Liver (tissue), 9 donors: ENCODE measurements around the gene GARNL3. TPM values are rescaled to one million over a fixed set of nuclear protein-coding genes. Genes with fewer than 3 reads are reported as not detected.

Experiments used
- DNase-seq: peaks from one replicate; pipeline ENCODE4 v3.0.0-alpha.2; 2017; ENCODE audit warnings: low spot score
- H3K27ac ChIP-seq, 2 donors: one replicate each; pipeline ENCODE4 v1.7.0; 2013; ENCODE audit warnings: inconsistent platforms in 2 of 2, low read length in 2 of 2, control low read depth in 1 of 2, low read depth in 1 of 2, mild to moderate bottlenecking in 1 of 2
- H3K27me3 ChIP-seq, 4 donors: one replicate each; pipeline versions ENCODE4 v1.6.1 to v1.7.0; 2013; ENCODE audit warnings: low read length in 3 of 4, inconsistent platforms in 1 of 4, mild to moderate bottlenecking in 1 of 4, moderate library complexity in 1 of 4; ENCODE audit not compliant: control insufficient read depth in 4 of 4, insufficient read depth in 4 of 4
- H3K36me3 ChIP-seq, 4 donors: one replicate each; pipeline versions ENCODE4 v1.6.1 to v1.7.0; 2013; ENCODE audit warnings: low read length in 3 of 4, mild to moderate bottlenecking in 3 of 4, low read depth in 1 of 4, moderate library complexity in 1 of 4; ENCODE audit not compliant: control insufficient read depth in 4 of 4, insufficient read depth in 3 of 4
- H3K4me1 ChIP-seq, 4 donors: one replicate each; pipeline versions ENCODE4 v1.6.1 to v1.7.0; 2013; ENCODE audit warnings: low read length in 3 of 4, mild to moderate bottlenecking in 3 of 4, moderate library complexity in 1 of 4; ENCODE audit not compliant: control insufficient read depth in 4 of 4, insufficient read depth in 4 of 4
- H3K4me3 ChIP-seq, 3 donors: one replicate each; pipeline versions ENCODE4 v1.6.1 to v1.7.0; 2013; ENCODE audit warnings: low read length in 3 of 3, control low read depth in 1 of 3, low read depth in 1 of 3, mild to moderate bottlenecking in 1 of 3
- H3K9ac ChIP-seq, 2 donors: one replicate each; pipeline ENCODE4 v1.7.0; 2013; ENCODE audit warnings: low read length in 2 of 2, mild to moderate bottlenecking in 2 of 2, moderate library complexity in 2 of 2, control low read depth in 1 of 2, low read depth in 1 of 2
- H3K9me3 ChIP-seq, 4 donors: one replicate each; pipeline versions ENCODE4 v1.6.1 to v1.7.0; 2013; ENCODE audit warnings: low read length in 3 of 4; ENCODE audit not compliant: control insufficient read depth in 4 of 4
- FOXA1 ChIP-seq: IDR thresholded peaks from 2 replicates; pipeline ENCODE4 v1.6.1; 2016; ENCODE audit warnings: antibody characterized with exemption
- HNF4G ChIP-seq: IDR thresholded peaks from 2 replicates; pipeline ENCODE4 v1.6.1; 2016; ENCODE audit warnings: antibody characterized with exemption
- JUND ChIP-seq, 2 donors: IDR thresholded peaks; 2 replicates each; pipeline ENCODE4 v1.6.1; 2016; ENCODE audit warnings: antibody characterized with exemption in 2 of 2
- NR2F2 ChIP-seq: IDR thresholded peaks from 2 replicates; pipeline ENCODE4 v1.6.1; 2016; ENCODE audit warnings: antibody characterized with exemption
- RAD21 ChIP-seq, 2 donors: IDR thresholded peaks; 2 replicates each; pipeline ENCODE4 v1.6.1; 2016; ENCODE audit warnings: antibody characterized with exemption in 2 of 2, mild to moderate bottlenecking in 2 of 2
- SP1 ChIP-seq: IDR thresholded peaks from 2 replicates; pipeline ENCODE4 v1.6.1; 2018; ENCODE audit warnings: antibody characterized with exemption, mild to moderate bottlenecking
- WGBS: extraction: QIAGEN DNeasy Blood & Tissue Kit; methylation state at CpG from one replicate; pipeline ENCODE4 v1.1.7; 2013; 5-methylcytosine and 5-hydroxymethylcytosine counted together
- polyA plus RNA-seq, 2 donors: library from polyadenylated mRNA; stranded (reverse) in 1 of 2; unstranded in 1 of 2; fragments of 200-250 nt in 1 of 2; fragments of >200 nt in 1 of 2; fragmentation: Nextera tagmentation in 1 of 2; extraction: Ambion mirVana in 1 of 2; gene quantifications; one replicate each; pipeline versions ENCODE4 v1.2.1 to v1.2.3, GENCODE V29; 2013 to 2015
- total RNA-seq, 2 donors: library from RNA; depleted of rRNA; stranded (reverse); fragments of >200 nt; gene quantifications; one replicate each; pipeline ENCODE4 v1.2.3, GENCODE V29; 2014
- TF ChIP-seq, protein P1 (sequence below): IDR thresholded peaks from 2 replicates; pipeline ENCODE4 v1.6.1; 2016; ENCODE audit warnings: antibody characterized with exemption
- TF ChIP-seq, protein P2 (sequence below): fragments of 150-350 bp; IDR thresholded peaks from 2 replicates; pipeline ENCODE4 v1.5.1; 2017; ENCODE audit warnings: improper control_type of control experiment, low read depth, low read length; ENCODE audit not compliant: missing input control
- TF ChIP-seq, protein P3 (sequence below): IDR thresholded peaks from 2 replicates; pipeline ENCODE4 v1.6.1; 2016; ENCODE audit warnings: antibody characterized with exemption, mild to moderate bottlenecking
- TF ChIP-seq, protein P4 (sequence below): IDR thresholded peaks from 2 replicates; pipeline ENCODE4 v1.6.1; 2016; ENCODE audit warnings: antibody characterized with exemption
- donor health status: healthy.
- donor health status: healthy.
- donor health status: healthy.
- donor health status: healthy.
- donor health status: healthy.

GARNL3 gene
- total and polyA plus RNA-seq, 4 donors, result 0.89 to 6.7 (median 3.5) TPM

DNA sequence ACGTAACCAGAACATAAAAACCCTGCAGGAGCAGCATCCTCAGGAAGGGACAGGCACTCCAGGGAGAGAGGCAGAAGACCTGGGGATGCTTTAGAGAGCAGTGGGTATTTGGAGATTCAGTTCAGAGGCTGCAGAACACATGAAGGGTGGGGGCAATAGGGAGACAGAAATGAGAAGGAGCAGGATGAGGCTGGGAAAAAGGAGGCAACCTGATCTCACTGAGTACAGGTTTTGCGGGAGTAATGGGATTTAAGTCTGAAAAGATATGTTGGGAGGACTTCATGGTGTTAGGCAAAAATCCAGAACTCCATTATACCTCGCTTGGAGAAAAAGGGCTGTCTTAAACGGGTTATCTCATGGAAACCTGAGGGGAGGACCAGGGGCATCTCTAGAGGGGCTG, 41.3 kb upstream of the GARNL3 start:
- no peak overlapping the region for H3K27ac ChIP-seq
- H3K4me1 ChIP-seq, result peaks cover 0 to 13% (median 5%) of the 10 kb centered on the region in 4 donors
- TF ChIP-seq JUND (IDR thresholded peaks at IDR 0.05), result no peak
- 62% methylated on average over 4 of the region's 4 CpGs for WGBS
- no peaks in the 10 kb centered on the region for H3K36me3 ChIP-seq
- no peak overlapping the region for H3K9ac ChIP-seq
- DNase-seq, result no peak
- no peaks in the 10 kb centered on the region for H3K9me3 ChIP-seq
- no peak overlapping the region for H3K4me3 ChIP-seq
- H3K27me3 ChIP-seq, result no peaks in the 10 kb centered on the region

DNA sequence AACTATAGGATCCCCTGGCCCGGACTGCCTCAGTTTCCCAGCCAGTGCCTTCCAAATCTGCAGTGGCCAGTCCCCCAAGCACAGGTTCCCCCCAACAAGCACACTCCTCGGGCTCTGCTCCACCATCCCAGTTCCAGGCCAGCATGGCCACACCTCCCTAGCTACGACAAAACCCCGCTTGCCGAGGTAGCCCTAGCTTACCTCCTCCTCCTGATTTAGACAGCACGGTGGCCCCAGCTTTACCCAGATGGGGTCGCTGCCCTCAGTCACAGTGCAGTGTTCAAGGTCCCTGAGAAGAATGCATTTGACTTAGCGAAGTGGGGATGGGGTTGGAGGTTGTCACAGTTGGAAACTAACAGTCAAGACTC, 40.8 kb upstream of the GARNL3 start:
- TF ChIP-seq FOXA1 (no peak), NR2F2 (no peak), HNF4G (no peak)
- TF ChIP-seq, protein P1, sequence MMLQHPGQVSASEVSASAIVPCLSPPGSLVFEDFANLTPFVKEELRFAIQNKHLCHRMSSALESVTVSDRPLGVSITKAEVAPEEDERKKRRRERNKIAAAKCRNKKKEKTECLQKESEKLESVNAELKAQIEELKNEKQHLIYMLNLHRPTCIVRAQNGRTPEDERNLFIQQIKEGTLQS, result no peak
- TF ChIP-seq, protein P2, sequence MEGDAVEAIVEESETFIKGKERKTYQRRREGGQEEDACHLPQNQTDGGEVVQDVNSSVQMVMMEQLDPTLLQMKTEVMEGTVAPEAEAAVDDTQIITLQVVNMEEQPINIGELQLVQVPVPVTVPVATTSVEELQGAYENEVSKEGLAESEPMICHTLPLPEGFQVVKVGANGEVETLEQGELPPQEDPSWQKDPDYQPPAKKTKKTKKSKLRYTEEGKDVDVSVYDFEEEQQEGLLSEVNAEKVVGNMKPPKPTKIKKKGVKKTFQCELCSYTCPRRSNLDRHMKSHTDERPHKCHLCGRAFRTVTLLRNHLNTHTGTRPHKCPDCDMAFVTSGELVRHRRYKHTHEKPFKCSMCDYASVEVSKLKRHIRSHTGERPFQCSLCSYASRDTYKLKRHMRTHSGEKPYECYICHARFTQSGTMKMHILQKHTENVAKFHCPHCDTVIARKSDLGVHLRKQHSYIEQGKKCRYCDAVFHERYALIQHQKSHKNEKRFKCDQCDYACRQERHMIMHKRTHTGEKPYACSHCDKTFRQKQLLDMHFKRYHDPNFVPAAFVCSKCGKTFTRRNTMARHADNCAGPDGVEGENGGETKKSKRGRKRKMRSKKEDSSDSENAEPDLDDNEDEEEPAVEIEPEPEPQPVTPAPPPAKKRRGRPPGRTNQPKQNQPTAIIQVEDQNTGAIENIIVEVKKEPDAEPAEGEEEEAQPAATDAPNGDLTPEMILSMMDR, result no peak
- 27% methylated on average over 8 of the region's 8 CpGs for WGBS
- Histone ChIP-seq H3K36me3 (no peaks in the 10 kb centered on the region), H3K27me3 (no peaks in the 10 kb centered on the region), H3K4me3 (peak overlapping the region in 1 of 3 donors; percentile 22), H3K9ac (no peak overlapping the region), H3K9me3 (no peaks in the 10 kb centered on the region), H3K4me1 (peaks cover 0 to 13% (median 5%) of the 10 kb centered on the region in 4 donors), H3K27ac (no peak overlapping the region)
- no peak for DNase-seq

DNA sequence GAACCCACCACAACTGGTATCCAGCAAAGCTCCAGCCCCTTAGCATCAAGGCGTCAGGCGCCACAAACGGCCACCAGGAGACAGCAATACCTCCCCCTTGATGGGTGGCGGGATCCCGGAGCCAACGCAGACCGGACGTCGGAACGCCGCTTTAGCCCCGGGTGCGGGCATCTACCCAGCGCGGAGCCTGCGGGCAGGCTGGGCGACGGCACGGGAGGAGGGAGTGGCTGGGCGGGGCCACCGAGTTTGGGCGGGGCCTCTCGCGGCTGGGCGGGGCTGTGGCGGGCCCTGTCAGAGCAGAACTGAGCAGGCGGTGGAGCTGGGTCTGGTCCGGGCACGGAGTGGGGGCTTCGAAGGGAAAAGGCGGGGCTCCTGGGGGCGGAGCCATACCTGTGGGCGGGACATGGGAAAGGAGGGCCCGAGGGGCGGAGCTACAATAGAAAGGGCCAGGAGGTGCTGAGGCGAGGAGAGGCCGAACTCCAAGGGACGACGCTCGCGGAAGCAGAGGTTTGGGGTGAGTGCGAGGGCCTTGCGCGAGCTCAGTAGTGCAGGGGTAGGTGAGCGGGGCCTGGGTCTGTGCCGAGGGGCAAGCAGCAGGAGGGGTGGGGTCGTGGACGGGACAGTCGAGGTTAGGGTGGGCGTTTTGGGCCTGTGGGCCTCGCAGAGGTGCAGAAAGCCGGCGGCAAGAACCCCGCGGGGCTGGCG, 40.2 kb upstream of the GARNL3 start:
- no peaks in the 10 kb centered on the region for H3K36me3 ChIP-seq
- H3K27me3 ChIP-seq, result no peaks in the 10 kb centered on the region
- peak overlapping the region; percentile 38 to 79 (median 75) for H3K4me3 ChIP-seq
- DNase-seq, result peak; percentile 92
- 3% methylated on average over 56 of the region's 56 CpGs for WGBS
- H3K27ac ChIP-seq, result peak overlapping the region; percentile 42 to 49
- TF ChIP-seq SP1 (peak; percentile 5), RAD21 (IDR thresholded peaks at IDR 0.05) (peak in 1 of 2 donors; percentile 51)
- TF ChIP-seq, protein P2, result peak; percentile 20
- TF ChIP-seq, protein P3, sequence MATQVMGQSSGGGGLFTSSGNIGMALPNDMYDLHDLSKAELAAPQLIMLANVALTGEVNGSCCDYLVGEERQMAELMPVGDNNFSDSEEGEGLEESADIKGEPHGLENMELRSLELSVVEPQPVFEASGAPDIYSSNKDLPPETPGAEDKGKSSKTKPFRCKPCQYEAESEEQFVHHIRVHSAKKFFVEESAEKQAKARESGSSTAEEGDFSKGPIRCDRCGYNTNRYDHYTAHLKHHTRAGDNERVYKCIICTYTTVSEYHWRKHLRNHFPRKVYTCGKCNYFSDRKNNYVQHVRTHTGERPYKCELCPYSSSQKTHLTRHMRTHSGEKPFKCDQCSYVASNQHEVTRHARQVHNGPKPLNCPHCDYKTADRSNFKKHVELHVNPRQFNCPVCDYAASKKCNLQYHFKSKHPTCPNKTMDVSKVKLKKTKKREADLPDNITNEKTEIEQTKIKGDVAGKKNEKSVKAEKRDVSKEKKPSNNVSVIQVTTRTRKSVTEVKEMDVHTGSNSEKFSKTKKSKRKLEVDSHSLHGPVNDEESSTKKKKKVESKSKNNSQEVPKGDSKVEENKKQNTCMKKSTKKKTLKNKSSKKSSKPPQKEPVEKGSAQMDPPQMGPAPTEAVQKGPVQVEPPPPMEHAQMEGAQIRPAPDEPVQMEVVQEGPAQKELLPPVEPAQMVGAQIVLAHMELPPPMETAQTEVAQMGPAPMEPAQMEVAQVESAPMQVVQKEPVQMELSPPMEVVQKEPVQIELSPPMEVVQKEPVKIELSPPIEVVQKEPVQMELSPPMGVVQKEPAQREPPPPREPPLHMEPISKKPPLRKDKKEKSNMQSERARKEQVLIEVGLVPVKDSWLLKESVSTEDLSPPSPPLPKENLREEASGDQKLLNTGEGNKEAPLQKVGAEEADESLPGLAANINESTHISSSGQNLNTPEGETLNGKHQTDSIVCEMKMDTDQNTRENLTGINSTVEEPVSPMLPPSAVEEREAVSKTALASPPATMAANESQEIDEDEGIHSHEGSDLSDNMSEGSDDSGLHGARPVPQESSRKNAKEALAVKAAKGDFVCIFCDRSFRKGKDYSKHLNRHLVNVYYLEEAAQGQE, result no peak
- TF ChIP-seq, protein P4, sequence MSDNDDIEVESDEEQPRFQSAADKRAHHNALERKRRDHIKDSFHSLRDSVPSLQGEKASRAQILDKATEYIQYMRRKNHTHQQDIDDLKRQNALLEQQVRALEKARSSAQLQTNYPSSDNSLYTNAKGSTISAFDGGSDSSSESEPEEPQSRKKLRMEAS, result peak; percentile 39
- no peaks in the 10 kb centered on the region for H3K9me3 ChIP-seq
- peaks cover 0 to 13% (median 5%) of the 10 kb centered on the region in 4 donors for H3K4me1 ChIP-seq
- no peak overlapping the region for H3K9ac ChIP-seq
